A549 treated with AZD9567 at 1 μM for 4 hours (cell line): Measurements from ENCODE around the gene MYBL2. TPM values are rescaled to one million over a fixed set of nuclear protein-coding genes. Genes with fewer than 3 reads are reported as not detected.

ENCODE experiments used
- total RNA-seq: library from RNA; stranded (reverse); fragments of 200-300 nt; extraction: Qiagen RNA extraction; gene quantifications from 5 replicates; pipeline ENCODE4 v1.2.3, GENCODE V29; 2022; ENCODE audit not compliant: insufficient read depth

MYBL2 gene
- 70.2 to 83.8 TPM (median 78.3 TPM) in 5 replicates for total RNA-seq

DNA sequence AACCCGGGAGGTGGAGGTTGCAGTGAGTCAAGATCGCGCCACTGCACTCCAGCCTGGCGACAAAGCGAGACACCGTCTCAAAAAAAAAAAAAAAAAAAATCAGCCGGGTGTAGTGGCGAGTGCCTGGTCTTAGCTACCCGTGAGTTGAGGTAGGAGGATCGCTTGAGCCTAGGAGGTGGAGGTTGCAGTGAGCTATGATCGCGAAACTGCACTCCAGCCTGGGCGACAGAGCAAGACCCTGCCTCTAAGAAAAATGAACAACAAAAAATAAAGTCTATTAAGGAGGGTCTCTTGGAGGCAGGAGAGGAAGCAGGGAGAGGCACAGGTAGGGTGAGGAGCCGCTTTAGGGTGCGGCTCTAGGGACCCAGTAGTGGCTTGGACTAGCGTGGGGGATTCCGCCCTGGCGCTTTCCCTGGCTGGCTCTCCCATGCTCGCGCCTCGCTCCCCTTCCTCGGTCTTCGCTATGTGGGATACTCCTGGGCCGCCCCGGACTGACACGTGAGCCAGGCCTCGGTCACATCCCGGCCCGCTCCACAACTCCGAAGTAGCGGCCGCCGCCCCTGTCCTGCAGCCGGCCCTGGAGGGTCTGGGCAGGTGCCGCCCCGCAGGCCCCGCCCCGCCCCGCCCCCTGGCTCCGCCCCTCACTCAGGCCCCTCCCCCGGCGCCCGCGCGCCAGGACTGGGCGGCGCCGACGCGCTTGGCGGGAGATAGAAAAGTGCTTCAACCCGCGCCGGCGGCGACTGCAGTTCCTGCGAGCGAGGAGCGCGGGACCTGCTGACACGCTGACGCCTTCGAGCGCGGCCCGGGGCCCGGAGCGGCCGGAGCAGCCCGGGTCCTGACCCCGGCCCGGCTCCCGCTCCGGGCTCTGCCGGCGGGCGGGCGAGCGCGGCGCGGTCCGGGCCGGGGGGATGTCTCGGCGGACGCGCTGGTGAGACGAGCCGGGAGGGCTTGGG, at the start of gene MYBL2:
Gene MYBL2 (plus strand): TSS at position 739 of the 953 bp plus-strand sequence. CDS start 170 bp downstream, at position 909.

DNA sequence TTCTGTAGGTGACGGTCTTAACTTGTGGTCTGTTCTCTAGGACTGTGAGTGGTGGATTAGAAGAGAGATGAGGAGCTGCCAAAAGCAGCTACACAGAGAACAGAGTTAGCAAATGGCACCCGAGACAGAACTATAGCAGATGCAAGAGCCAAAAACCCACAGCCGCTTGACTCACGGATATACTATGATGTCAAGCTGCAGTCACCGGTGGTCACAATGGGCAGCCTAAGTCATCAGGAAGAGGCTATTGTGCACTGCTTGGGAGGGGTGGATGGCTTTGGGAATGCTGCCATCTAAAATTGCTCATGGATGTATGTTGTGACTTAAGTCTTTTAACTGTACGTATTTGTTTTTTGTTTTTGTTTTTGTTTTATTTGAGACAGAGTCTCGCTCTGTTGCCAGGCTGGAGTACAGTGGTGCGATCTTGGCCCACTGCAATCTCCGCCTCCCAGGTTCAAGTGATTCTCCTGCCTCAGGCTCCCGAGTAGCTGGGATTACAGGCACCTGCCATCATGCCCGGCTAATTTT, 60.0 kb downstream of the MYBL2 start, which contains the start of gene GTSF1L:
Gene GTSF1L (minus strand): TSS at position 192 of the 528 bp plus-strand sequence. CDS start 308 bp downstream, outside the sequence.

Other genes starting within 250 kb of the MYBL2 start
- gene SRSF6, start 209.2 kb upstream of the MYBL2 start, total RNA-seq = 124 to 147 TPM (median 127 TPM) in 5 replicates
- 1.0 to 2.2 TPM (median 1.7 TPM) in 5 replicates for gene L3MBTL1, start 159.4 kb upstream of the MYBL2 start, total RNA-seq
- 4.8 to 21.7 TPM (median 6.1 TPM) in 5 replicates for gene SGK2, start 108.1 kb upstream of the MYBL2 start, total RNA-seq
- gene IFT52, start 76.2 kb upstream of the MYBL2 start, total RNA-seq = 28.9 to 36.8 TPM (median 31.5 TPM) in 5 replicates
- gene GTSF1L, start 59.9 kb downstream of the MYBL2 start, total RNA-seq = not detected in 5 replicates
- gene TOX2, start 247.7 kb downstream of the MYBL2 start, total RNA-seq = 10.6 to 13.6 TPM (median 11.0 TPM) in 5 replicates